Spleen (tissue), 11 donors: ENCODE data around the gene MEX3C. TPM values are rescaled to one million over a fixed set of nuclear protein-coding genes. Genes with fewer than 3 reads are reported as not detected.

Experiments used
- DNase-seq: peaks from one replicate; pipeline ENCODE4 v3.0.0-alpha.2; 2020
- H3K27ac ChIP-seq, 8 donors: fragments of 200-600 bp; sonication (generic) in 7 of 8; 1 replicate in 4 of 8; 2 replicates in 4 of 8; pipeline versions ENCODE4 v1.5.0 to v1.8.0; 2016 to 2021; ENCODE audit warnings: inconsistent platforms in 4 of 8, mild to moderate bottlenecking in 4 of 8, moderate library complexity in 1 of 8
- H3K27me3 ChIP-seq, 7 donors: fragments of 200-600 bp; sonication (generic) in 6 of 7; replicated peaks in 1 of 7; 1 replicate in 4 of 7; 2 replicates in 3 of 7; pipeline versions ENCODE4 v1.5.0 to v1.8.0; 2016 to 2021; ENCODE audit warnings: inconsistent platforms in 3 of 7, mild to moderate bottlenecking in 1 of 7
- H3K36me3 ChIP-seq, 6 donors: fragments of 200-600 bp; sonication (generic) in 5 of 6; 1 replicate in 4 of 6; 2 replicates in 2 of 6; pipeline versions ENCODE4 v1.5.0 to v1.8.0; 2016 to 2021; ENCODE audit warnings: inconsistent platforms in 2 of 6
- H3K4me1 ChIP-seq, 6 donors: fragments of 200-600 bp; sonication (generic) in 5 of 6; 1 replicate in 3 of 6; 2 replicates in 3 of 6; pipeline versions ENCODE4 v1.5.0 to v1.8.0; 2016 to 2021; ENCODE audit warnings: inconsistent platforms in 3 of 6
- H3K4me3 ChIP-seq, 8 donors: fragments of 200-600 bp; sonication (generic) in 7 of 8; 1 replicate in 4 of 8; 2 replicates in 4 of 8; pipeline versions ENCODE4 v1.5.0 to v1.8.0; 2016 to 2021; ENCODE audit warnings: inconsistent platforms in 4 of 8, mild to moderate bottlenecking in 4 of 8, moderate library complexity in 2 of 8
- H3K9me3 ChIP-seq, 8 donors: fragments of 200-600 bp; sonication (generic) in 7 of 8; 1 replicate in 4 of 8; 2 replicates in 4 of 8; pipeline versions ENCODE4 v1.5.0 to v1.8.0; 2016 to 2021; ENCODE audit warnings: inconsistent platforms in 4 of 8
- CTCF ChIP-seq, 11 experiments: fragments of 200-600 bp in 7 of 11; fragments of 450-650 bp in 4 of 11; sonication (generic) in 4 of 11; IDR thresholded peaks in 8 of 11; conservative IDR thresholded peaks in 3 of 11; 1 replicate in 7 of 11; 2 replicates in 4 of 11; pipeline versions ENCODE4 v1.4.0 to v1.8.0; 2016 to 2021; ENCODE audit warnings: antibody characterized with exemption in 11 of 11, inconsistent platforms in 4 of 11, mild to moderate bottlenecking in 1 of 11
- POLR2A ChIP-seq, 3 donors: fragments of 450-650 bp; IDR thresholded peaks; one replicate each; pipeline ENCODE4 v1.5.1; 2017; ENCODE audit warnings: antibody characterized with exemption in 3 of 3, mild to moderate bottlenecking in 1 of 3
- POLR2AphosphoS5 ChIP-seq, 3 donors: sonication (generic); formaldehyde crosslinking; IDR thresholded peaks; one replicate each; pipeline ENCODE4 v1.5.1; 2017; ENCODE audit warnings: antibody characterized with exemption in 3 of 3
- WGBS, 5 donors: extraction: QIAGEN DNeasy Blood & Tissue Kit in 3 of 5; methylation state at CpG; one replicate each; pipeline versions ENCODE4 v1.1.5 to v1.1.7; 2013 to 2018; 5-methylcytosine and 5-hydroxymethylcytosine counted together
- intact Hi-C: fragments of 100-400 bp; cut with DNase I; formaldehyde crosslinking; loops from one replicate; pipeline ENCODE4 v1.15.0; 2023; ENCODE audit warnings: low total_unique reads
- polyA plus RNA-seq, 3 donors: library from polyadenylated mRNA; stranded (reverse); fragments of 200-250 nt; gene quantifications; one replicate each; pipeline ENCODE4 v1.2.1, GENCODE V29; 2013
- total RNA-seq, 7 donors: library from RNA; depleted of rRNA in 3 of 7; stranded (reverse); fragments of >200 nt in 3 of 7; fragmentation: NEBNext Ultra II Directional in 4 of 7; extraction: Animal tissue kit (Norgen Biotek cat#: 25700) in 4 of 7; gene quantifications; one replicate each; pipeline versions ENCODE4 v1.1.0 to v1.2.1, GENCODE V29; 2016 to 2021
- donor health status: healthy with polysubstance abuse.
- donor health status: DM: no; HTN: no; CAD: no; lungs with moderate emphysema.
- donor health status: DM: no; HTN: no; CAD: no.
- donor health status: Bipolar disorder and iron deficiency.
- donor health status: healthy.
- donor health status: DM: no; HTN: no; CAD: no.
- donor health status: DM: yes; HTN: yes; CAD: no.

MEX3C gene
- total and polyA plus RNA-seq, 10 donors = 10.2 to 56.7 (median 42.7) TPM

GRCh38 chr18:51135364-51135763, 62.1 kb downstream of the MEX3C start:
- no peak for DNase-seq
- Histone ChIP-seq H3K36me3 (no peaks in the 10 kb centered on the region), H3K9me3 (no peaks in the 10 kb centered on the region), H3K27ac (no peak overlapping the region), H3K27me3 (no peaks in the 10 kb centered on the region), H3K4me3 (no peak overlapping the region), H3K4me1 (no peaks in the 10 kb centered on the region)
- TF ChIP-seq CTCF (IDR thresholded peaks at IDR 0.05 in 8 of 11, conservative IDR thresholded peaks at IDR 0.05 in 3 of 11) (no peak), POLR2A (IDR thresholded peaks at IDR 0.05) (no peak), POLR2AphosphoS5 (IDR thresholded peaks at IDR 0.05) (no peak)
- intact Hi-C loops = no loop called here
- WGBS, 5 donors = 86 to 94% (median 90%) methylated on average over 9 of the region's 9 CpGs

GRCh38 chr18:51134721-51135120, 62.8 kb downstream of the MEX3C start:
- Histone ChIP-seq H3K27ac (no peak overlapping the region), H3K27me3 (no peaks in the 10 kb centered on the region), H3K9me3 (no peaks in the 10 kb centered on the region), H3K4me3 (no peak overlapping the region), H3K36me3 (no peaks in the 10 kb centered on the region), H3K4me1 (no peaks in the 10 kb centered on the region)
- no peak for TF ChIP-seq CTCF (IDR thresholded peaks at IDR 0.05 in 8 of 11, conservative IDR thresholded peaks at IDR 0.05 in 3 of 11)
- TF ChIP-seq POLR2A (IDR thresholded peaks at IDR 0.05) = no peak
- TF ChIP-seq POLR2AphosphoS5 (IDR thresholded peaks at IDR 0.05) = no peak
- intact Hi-C loops = no loop called here
- DNase-seq = no peak
- whole genome bisulfite sequencing, 5 donors = 91 to 96% (median 93%) methylated on average over 4 of the region's 4 CpGs

DNA sequence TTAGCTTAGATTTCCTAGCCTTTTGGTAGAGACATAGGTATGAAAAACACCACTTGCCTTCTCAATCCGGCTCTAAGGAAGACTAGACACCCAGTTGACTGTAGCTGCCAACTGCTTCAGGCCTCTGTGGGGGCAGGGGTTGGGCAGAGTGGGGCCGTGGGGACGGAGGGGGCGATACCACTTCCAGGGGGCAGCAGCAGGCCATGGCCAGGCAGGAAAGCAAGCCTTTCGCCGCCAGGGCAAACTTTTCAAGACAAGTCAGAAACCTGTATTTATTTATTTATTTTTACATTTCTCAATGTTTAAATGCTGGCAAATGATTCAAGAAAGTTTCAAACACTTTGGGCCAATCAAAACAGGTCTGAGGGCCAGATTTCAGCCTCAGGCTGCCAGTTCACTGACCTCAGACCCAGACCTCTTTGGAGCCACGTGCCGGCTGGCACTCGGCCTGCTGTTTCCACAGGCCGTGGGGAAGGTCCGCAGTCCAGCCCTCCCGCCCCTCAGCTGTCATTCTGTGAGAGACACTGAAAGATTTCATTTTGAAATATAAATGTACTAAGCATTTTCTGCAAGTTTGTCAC, 63.8 kb downstream of the MEX3C start:
- no peaks in the 10 kb centered on the region for H3K4me1 ChIP-seq
- no peaks in the 10 kb centered on the region for H3K27me3 ChIP-seq
- no peak for DNase-seq
- H3K36me3 ChIP-seq = no peaks in the 10 kb centered on the region
- WGBS, 5 donors = 84 to 91% (median 85%) methylated on average over 12 of the region's 12 CpGs
- intact Hi-C loops = no loop called here
- H3K9me3 ChIP-seq = no peaks in the 10 kb centered on the region
- H3K4me3 ChIP-seq = no peak overlapping the region
- TF ChIP-seq POLR2AphosphoS5 (IDR thresholded peaks at IDR 0.05) (no peak), POLR2A (IDR thresholded peaks at IDR 0.05) (no peak), CTCF (IDR thresholded peaks at IDR 0.05 in 8 of 11, conservative IDR thresholded peaks at IDR 0.05 in 3 of 11) (no peak)
- H3K27ac ChIP-seq = no peak overlapping the region

GRCh38 chr18:51132256-51132935, 65.1 kb downstream of the MEX3C start:
- Histone ChIP-seq H3K4me3 (no peak overlapping the region), H3K27me3 (no peaks in the 10 kb centered on the region), H3K9me3 (no peaks in the 10 kb centered on the region), H3K36me3 (no peaks in the 10 kb centered on the region), H3K4me1 (no peaks in the 10 kb centered on the region), H3K27ac (no peak overlapping the region)
- no peak for DNase-seq
- 78 to 86% (median 82%) methylated on average over 6 of the region's 6 CpGs for WGBS, 5 donors
- intact Hi-C loops = no loop called here
- TF ChIP-seq POLR2AphosphoS5 (IDR thresholded peaks at IDR 0.05) (no peak), CTCF (IDR thresholded peaks at IDR 0.05 in 8 of 11, conservative IDR thresholded peaks at IDR 0.05 in 3 of 11) (no peak), POLR2A (IDR thresholded peaks at IDR 0.05) (no peak)
